Glutamatergic neuron (in vitro differentiated cells): ENCODE measurements around the gene ADORA2A. TPM values are rescaled to one million over a fixed set of nuclear protein-coding genes. Genes with fewer than 3 reads are reported as not detected.
A peak's percentile ranks its signal among the peaks of the same experiment; 100 is the strongest.

ENCODE experiments used
- DNase-seq: peaks from one replicate; pipeline ENCODE4 v3.0.0; 2022
- H3K27ac Mint-ChIP-seq: one replicate; pipeline ENCODE4 v1.8.0; 2020; ENCODE audit warnings: mild to moderate bottlenecking, mixed read lengths, inconsistent platforms; ENCODE audit not compliant: unreplicated experiment
- H3K27me3 Mint-ChIP-seq: one replicate; pipeline ENCODE4 v1.8.0; 2020; ENCODE audit warnings: mild to moderate bottlenecking, moderate library complexity, mixed read lengths, inconsistent platforms; ENCODE audit not compliant: unreplicated experiment
- H3K36me3 Mint-ChIP-seq: one replicate; pipeline ENCODE4 v1.8.0; 2020; ENCODE audit warnings: mild to moderate bottlenecking, mixed read lengths, inconsistent platforms; ENCODE audit not compliant: unreplicated experiment
- H3K4me1 Mint-ChIP-seq: one replicate; pipeline ENCODE4 v1.8.0; 2020; ENCODE audit warnings: mild to moderate bottlenecking, low read depth, mixed read lengths, inconsistent platforms; ENCODE audit not compliant: unreplicated experiment
- H3K4me3 Mint-ChIP-seq: one replicate; pipeline ENCODE4 v1.8.0; 2020; ENCODE audit warnings: mild to moderate bottlenecking, mixed read lengths, inconsistent platforms; ENCODE audit not compliant: unreplicated experiment
- H3K9me3 Mint-ChIP-seq: one replicate; pipeline ENCODE4 v1.8.0; 2020; ENCODE audit warnings: mild to moderate bottlenecking, moderate library complexity, mixed read lengths, inconsistent platforms; ENCODE audit not compliant: unreplicated experiment
- long read RNA-seq: library from polyadenylated mRNA; unstranded; transcript quantifications from one replicate; pipeline ENCODE4 v2.0.0, GENCODE V29; 2020; ENCODE audit not compliant: unreplicated experiment
- total RNA-seq: library from RNA; stranded (reverse); fragmentation: NEBNext Ultra II Directional; extraction: Animal tissue kit (Norgen Biotek cat#: 25700); gene quantifications from one replicate; pipeline ENCODE4 v1.2.1, GENCODE V29; 2021; ENCODE audit not compliant: unreplicated experiment
- TF ChIP-seq, protein P1 (sequence below): fragments of 200-600 bp; sonication (generic); IDR thresholded peaks from one replicate; pipeline ENCODE4 v1.5.0; 2021; ENCODE audit not compliant: partially characterized antibody, unreplicated experiment

ADORA2A gene
- total RNA-seq: 15.9 TPM
- long read RNA-seq, partial matches to known transcripts: 0 of 6 reads
- long read RNA-seq, other reads (novel, unspliced or antisense): 6 of 6 reads

DNA sequence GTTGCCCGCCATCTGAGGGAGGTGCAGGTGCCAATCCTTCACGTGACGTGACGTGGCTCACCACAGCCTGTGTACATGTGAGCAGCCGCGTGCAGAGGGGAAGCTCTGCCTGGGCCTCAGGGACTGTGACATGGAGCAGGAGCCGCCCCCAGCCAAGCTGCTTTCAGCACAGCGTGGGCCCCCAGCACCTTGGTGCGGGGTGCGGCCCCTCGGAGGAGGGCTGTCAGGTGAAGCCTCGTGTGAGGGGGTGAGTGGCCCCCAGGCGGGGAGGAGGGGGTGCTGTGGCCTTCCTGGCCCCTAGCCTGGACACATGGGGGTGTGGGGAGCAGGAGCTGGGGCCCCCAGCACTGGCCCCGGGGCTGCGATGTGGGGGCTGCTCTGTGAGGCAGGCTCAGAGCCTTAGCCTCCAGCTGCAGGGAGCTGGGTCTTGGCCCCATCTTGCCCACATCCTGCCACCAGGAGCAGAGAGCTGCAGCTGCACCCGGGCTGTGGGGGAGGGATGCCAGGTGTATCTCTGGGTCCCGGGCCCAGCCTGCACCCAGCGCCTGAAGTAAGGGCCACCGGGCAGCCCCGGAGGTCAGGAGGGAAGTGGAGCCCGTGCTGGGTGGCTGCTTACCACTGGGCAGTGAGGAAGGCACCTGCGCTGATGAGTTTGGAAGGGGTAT, at the start of gene ADORA2A:
TSS of gene ADORA2A (plus strand) at position 100 of the 665 bp plus-strand sequence. CDS start 5,806 bp downstream, outside the sequence.
- Mint-ChIP-seq H3K36me3 (peaks cover 7% of the 10 kb centered on the region), H3K27ac (peak within 1 kb of the TSS; percentile 92), H3K27me3 (peaks cover 26% of the 10 kb centered on the region), H3K9me3 (peaks cover 17% of the 10 kb centered on the region), H3K4me3 (peak within 1 kb of the TSS; percentile 18), H3K4me1 (peaks cover 20% of the 10 kb centered on the region)
- TF ChIP-seq, protein P1, sequence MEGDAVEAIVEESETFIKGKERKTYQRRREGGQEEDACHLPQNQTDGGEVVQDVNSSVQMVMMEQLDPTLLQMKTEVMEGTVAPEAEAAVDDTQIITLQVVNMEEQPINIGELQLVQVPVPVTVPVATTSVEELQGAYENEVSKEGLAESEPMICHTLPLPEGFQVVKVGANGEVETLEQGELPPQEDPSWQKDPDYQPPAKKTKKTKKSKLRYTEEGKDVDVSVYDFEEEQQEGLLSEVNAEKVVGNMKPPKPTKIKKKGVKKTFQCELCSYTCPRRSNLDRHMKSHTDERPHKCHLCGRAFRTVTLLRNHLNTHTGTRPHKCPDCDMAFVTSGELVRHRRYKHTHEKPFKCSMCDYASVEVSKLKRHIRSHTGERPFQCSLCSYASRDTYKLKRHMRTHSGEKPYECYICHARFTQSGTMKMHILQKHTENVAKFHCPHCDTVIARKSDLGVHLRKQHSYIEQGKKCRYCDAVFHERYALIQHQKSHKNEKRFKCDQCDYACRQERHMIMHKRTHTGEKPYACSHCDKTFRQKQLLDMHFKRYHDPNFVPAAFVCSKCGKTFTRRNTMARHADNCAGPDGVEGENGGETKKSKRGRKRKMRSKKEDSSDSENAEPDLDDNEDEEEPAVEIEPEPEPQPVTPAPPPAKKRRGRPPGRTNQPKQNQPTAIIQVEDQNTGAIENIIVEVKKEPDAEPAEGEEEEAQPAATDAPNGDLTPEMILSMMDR: no peak
- peak; percentile 18 for DNase-seq

DNA sequence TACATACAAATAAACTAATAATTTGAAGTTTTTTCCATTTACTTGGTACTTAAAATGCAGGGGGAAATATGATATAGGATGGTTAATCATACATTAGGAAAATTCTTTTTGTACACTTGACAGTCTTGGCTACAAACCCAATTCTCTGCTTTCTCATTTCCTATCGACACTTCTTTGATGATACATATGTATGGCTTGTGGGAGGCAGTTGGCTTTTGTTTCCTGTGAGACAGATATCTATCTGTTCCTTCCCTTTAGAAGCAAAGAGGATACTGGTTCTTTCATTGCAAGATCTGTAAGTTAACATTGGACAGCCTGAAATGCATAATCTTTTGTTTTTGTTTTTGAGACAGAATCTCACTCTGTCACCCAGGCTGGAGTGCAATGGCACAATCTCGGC, 47.9 kb upstream of the ADORA2A start:
- DNase-seq: no peak
- Mint-ChIP-seq H3K27ac (peak overlapping the region; percentile 93), H3K27me3 (peaks cover 6% of the 10 kb centered on the region), H3K4me1 (peaks cover 15% of the 10 kb centered on the region), H3K9me3 (peaks cover 7% of the 10 kb centered on the region), H3K36me3 (peaks cover 16% of the 10 kb centered on the region), H3K4me3 (peak overlapping the region; percentile 34)
- TF ChIP-seq, protein P1: no peak

DNA sequence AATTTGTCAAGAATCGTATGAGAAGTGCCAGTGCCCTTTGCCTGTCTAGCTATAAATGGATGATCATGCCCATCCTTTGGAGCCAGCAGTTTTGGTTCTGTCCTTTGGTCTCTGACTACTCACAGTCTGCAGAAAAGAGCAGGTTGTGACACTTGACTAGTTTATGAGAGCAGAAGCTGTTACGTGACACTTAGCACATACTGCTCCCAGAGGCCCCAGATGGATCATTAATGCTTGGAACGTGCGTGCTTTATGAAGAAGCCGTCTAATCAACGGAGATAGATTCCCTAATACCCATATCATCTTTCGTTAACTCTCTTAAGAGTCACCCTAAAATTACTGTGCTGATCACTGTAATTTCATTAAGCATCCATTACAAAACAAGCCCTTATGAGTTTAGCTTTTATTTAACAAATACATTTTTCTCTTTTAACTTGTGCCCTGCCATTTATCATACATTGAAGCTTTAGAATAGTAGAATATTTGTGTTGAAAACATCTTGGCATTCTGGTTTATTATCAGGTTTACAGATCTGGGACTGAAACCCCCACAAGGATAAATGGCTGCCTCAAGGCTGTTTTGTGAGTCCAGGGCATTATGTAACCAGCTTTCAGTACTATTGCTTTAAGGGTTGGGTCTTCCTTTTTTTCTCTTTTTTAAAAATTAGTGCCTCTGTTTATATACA, 47.0 kb upstream of the ADORA2A start:
- peaks cover 6% of the 10 kb centered on the region for H3K27me3 Mint-ChIP-seq
- peak overlapping the region; percentile 93 for H3K27ac Mint-ChIP-seq
- TF ChIP-seq, protein P1: no peak
- H3K9me3 Mint-ChIP-seq: peaks cover 8% of the 10 kb centered on the region
- peaks cover 15% of the 10 kb centered on the region for H3K4me1 Mint-ChIP-seq
- DNase-seq: peak; percentile 33
- peak overlapping the region; percentile 42 for H3K4me3 Mint-ChIP-seq
- H3K36me3 Mint-ChIP-seq: peaks cover 9% of the 10 kb centered on the region

DNA sequence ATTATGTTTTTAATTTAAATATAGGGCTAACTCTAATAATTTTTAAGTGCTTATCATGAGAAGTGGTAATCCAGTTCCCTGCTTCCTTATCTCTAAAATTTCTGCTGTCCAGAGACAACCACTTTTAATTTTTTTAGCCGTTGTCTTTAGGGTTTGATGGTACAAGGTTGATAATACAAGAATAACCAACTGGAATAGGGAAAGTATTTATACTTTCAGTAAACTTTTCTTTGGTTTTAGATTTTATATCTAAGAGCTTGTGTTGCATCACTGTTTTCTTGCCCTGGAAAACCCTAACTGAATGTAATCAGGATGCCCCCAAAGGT, 46.5 kb upstream of the ADORA2A start:
- TF ChIP-seq, protein P1: no peak
- no peak for DNase-seq
- Mint-ChIP-seq H3K4me3 (no peak overlapping the region), H3K27ac (peak overlapping the region; percentile 93), H3K4me1 (peaks cover 15% of the 10 kb centered on the region), H3K9me3 (peaks cover 8% of the 10 kb centered on the region), H3K36me3 (peaks cover 9% of the 10 kb centered on the region), H3K27me3 (peaks cover 6% of the 10 kb centered on the region)

DNA sequence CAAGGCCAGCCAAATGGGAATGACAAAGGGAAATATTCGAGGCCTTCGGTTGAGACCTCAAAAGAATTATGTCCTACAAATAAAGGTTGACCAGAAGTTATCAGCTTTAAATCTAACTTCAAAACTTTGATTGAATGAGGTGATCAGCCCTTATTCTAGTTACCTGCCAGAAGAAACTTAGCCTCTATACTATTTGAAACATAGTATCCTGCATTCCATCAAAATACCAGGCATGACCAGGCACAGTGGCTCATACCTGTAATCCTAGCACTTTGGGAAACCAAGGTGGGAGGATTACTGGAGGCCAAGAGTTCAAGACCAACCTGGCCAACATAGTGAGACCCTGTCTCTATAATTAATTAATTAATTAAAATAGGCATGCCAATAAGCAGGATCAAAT, 44.3 kb upstream of the ADORA2A start:
- H3K27ac Mint-ChIP-seq: no peak overlapping the region
- no peak overlapping the region for H3K4me3 Mint-ChIP-seq
- DNase-seq: no peak
- peaks cover 15% of the 10 kb centered on the region for H3K4me1 Mint-ChIP-seq
- H3K36me3 Mint-ChIP-seq: no peaks in the 10 kb centered on the region
- peaks cover 8% of the 10 kb centered on the region for H3K9me3 Mint-ChIP-seq
- peaks cover 6% of the 10 kb centered on the region for H3K27me3 Mint-ChIP-seq
- TF ChIP-seq, protein P1: no peak
